Measurements from ENCODE around the gene SMIM26. TPM values are rescaled to one million over a fixed set of nuclear protein-coding genes. Genes with fewer than 3 reads are reported as not detected.
A peak's percentile ranks its signal among the peaks of the same experiment; 100 is the strongest.

SMIM26 gene
- total RNA-seq, 2 donors from 2014 or later, result 153 to 169 TPM

- 95% methylated on average over 6 of the region's 6 CpGs for WGBS
- Histone ChIP-seq H3K27me3 (replicated peaks; ENCODE audit: insufficient read depth) (no peaks in the 10 kb centered on the region), H3K4me1 (replicated peaks) (no peaks in the 10 kb centered on the region), H3K9me3 (no peaks in the 10 kb centered on the region), H3K4me3 (no peak overlapping the region), H3K36me3 (no peaks in the 10 kb centered on the region), H3K27ac (no peak overlapping the region)
- intact Hi-C loops (cut with DNase I), result no loop called here
- no peak for DNase-seq (ENCODE audit: low spot score)
- TF ChIP-seq POLR2A (IDR thresholded peaks at IDR 0.05) (no peak), CTCF (IDR thresholded peaks at IDR 0.05) (no peak), POLR2AphosphoS5 (IDR thresholded peaks at IDR 0.05) (no peak)
Observed at GRCh38 chr20:18577942-18578341, 10.7 kb downstream of the SMIM26 start.

- Histone ChIP-seq H3K27me3 (replicated peaks; ENCODE audit: insufficient read depth) (no peaks in the 10 kb centered on the region), H3K4me3 (no peak overlapping the region), H3K27ac (no peak overlapping the region), H3K9me3 (no peaks in the 10 kb centered on the region), H3K36me3 (no peaks in the 10 kb centered on the region), H3K4me1 (replicated peaks) (no peaks in the 10 kb centered on the region)
- no peak for TF ChIP-seq CTCF (IDR thresholded peaks at IDR 0.05)
- TF ChIP-seq POLR2A (IDR thresholded peaks at IDR 0.05), result no peak
- no peak for TF ChIP-seq POLR2AphosphoS5 (IDR thresholded peaks at IDR 0.05)
- DNase-seq (ENCODE audit: low spot score), result no peak
- intact Hi-C loops (cut with DNase I), result no loop called here
- WGBS, result 48% methylated on average over 6 of the region's 6 CpGs
Observed at GRCh38 chr20:18578581-18578980, 11.3 kb downstream of the SMIM26 start.

DNA sequence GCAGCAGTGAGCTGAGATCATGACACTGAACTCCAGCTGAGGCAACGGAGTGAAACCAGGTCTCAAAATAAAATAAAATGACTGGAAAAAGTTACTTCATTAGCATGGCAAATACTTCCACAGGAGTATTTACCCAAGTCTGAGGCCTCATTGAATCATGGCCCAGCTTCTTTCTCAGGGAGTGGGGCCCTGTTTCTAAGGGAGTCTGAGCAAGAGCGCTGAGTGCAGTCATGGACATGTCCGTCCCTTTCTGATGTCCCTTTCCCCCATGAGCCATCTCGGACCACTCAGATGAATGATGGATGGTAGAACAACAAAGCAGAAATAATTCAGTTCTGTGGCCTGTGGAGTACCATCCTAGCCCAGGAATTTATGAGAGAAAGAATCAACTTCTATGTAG lies 12.8 kb downstream of the SMIM26 start:
- no peaks in the 10 kb centered on the region for H3K9me3 ChIP-seq
- intact Hi-C loops (cut with DNase I), result no loop called here
- 93% methylated on average over 4 of the region's 4 CpGs for WGBS

GRCh38 chr20:18585134-18585533 lies 17.9 kb downstream of the SMIM26 start:
- Histone ChIP-seq H3K9me3 (no peaks in the 10 kb centered on the region), H3K4me1 (replicated peaks) (no peaks in the 10 kb centered on the region), H3K27me3 (replicated peaks; ENCODE audit: insufficient read depth) (no peaks in the 10 kb centered on the region), H3K36me3 (no peaks in the 10 kb centered on the region), H3K27ac (no peak overlapping the region), H3K4me3 (no peak overlapping the region)
- 79% methylated on average over 2 of the region's 2 CpGs for WGBS
- intact Hi-C loops (cut with DNase I), result no loop called here
- TF ChIP-seq POLR2A (IDR thresholded peaks at IDR 0.05), result no peak
- TF ChIP-seq CTCF (IDR thresholded peaks at IDR 0.05), result no peak
- TF ChIP-seq POLR2AphosphoS5 (IDR thresholded peaks at IDR 0.05), result no peak
- DNase-seq (ENCODE audit: low spot score), result no peak

More for the DNA sequence above, 12.8 kb downstream of the SMIM26 start:
- Histone ChIP-seq H3K4me3 (no peak overlapping the region), H3K4me1 (replicated peaks) (no peaks in the 10 kb centered on the region), H3K27me3 (replicated peaks; ENCODE audit: insufficient read depth) (no peaks in the 10 kb centered on the region), H3K27ac (no peak overlapping the region), H3K36me3 (no peaks in the 10 kb centered on the region)
- TF ChIP-seq CTCF (IDR thresholded peaks at IDR 0.05) (no peak), POLR2AphosphoS5 (IDR thresholded peaks at IDR 0.05) (no peak), POLR2A (IDR thresholded peaks at IDR 0.05) (no peak)
- no peak for DNase-seq (ENCODE audit: low spot score)

DNA sequence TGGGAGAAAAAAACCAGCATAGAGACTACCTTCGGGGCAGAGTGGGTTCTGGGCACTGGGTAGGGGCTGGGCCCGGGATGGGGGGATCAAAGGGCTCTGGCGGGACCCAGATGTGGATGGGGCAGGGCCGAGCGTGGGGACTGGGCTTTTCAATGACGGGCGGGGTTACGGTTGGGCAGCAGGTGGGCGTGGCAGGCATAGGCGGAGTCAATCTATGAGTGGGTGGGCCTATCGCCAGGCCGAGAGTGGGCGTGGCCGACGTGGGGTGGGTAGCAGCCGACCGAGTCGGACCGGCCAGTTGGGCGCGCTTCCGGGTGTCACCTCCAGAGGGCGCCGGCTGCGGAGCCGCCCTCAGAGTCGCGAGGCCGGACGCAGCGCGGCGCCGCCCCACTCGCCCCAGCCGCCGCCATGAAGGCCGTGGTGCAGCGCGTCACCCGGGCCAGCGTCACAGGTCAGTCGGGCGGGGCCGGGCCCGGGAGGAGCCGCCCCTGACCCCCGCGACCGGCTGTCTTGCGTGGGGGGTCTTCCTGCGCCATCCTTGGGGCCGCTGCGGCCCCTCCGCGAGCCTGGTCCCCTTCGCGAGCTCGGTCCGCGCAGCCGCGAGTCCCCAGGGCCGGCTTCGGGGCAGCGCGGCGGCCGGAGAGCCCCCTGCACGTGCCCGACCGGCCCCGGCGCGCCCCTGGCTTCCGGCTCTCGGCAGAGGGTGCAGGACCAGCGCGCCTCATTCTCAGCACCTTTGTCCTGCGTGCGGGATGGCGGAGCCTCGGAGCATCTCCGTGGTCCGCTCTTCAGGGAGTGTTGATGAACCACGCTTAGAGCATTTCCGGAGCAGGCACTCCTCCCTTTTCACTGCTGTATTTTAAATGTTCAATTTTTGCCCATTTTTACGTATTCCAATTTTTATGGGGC lies 20.7 kb downstream of the SMIM26 start, which contains the start of gene DTD1:
TSS of gene DTD1 (plus strand) at position 390 of the 909 bp plus-strand sequence. CDS start at position 409, 19 bp downstream.
- Histone ChIP-seq H3K4me1 (replicated peaks) (no peaks in the 10 kb centered on the region), H3K36me3 (no peaks in the 10 kb centered on the region), H3K27me3 (replicated peaks; ENCODE audit: insufficient read depth) (no peaks in the 10 kb centered on the region), H3K4me3 (peak within 1 kb of the TSS; percentile 78 to 93), H3K9me3 (no peaks in the 10 kb centered on the region), H3K27ac (peak within 1 kb of the TSS; percentile 62 to 73)
- peak; percentile 90 for DNase-seq (ENCODE audit: low spot score)
- TF ChIP-seq CTCF (IDR thresholded peaks at IDR 0.05) (peak; percentile 34 to 74 (median 62)), POLR2AphosphoS5 (IDR thresholded peaks at IDR 0.05) (peak; percentile 34), POLR2A (IDR thresholded peaks at IDR 0.05) (peak; percentile 32)
- WGBS, result under 1% methylated on average over 56 of the region's 88 CpGs
- intact Hi-C loops (cut with DNase I), result no loop called here
